Activated naive CD8-positive, alpha-beta T cell treated with anti-CD3 and anti-CD28 coated beads, Interleukin-2, amount 50 U/mL, for 24 hours (primary cell): Measurements from ENCODE around the gene TMEM37.

Experiments used
- ATAC-seq: fragments of 150-1000 bp; cut with Tn5 transposase; one replicate; pipeline ENCODE4 v1.10.0; 2021
- DNase-seq: peaks from one replicate; pipeline ENCODE4 v3.0.0; 2021
- H3K27ac Mint-ChIP-seq: one replicate; pipeline ENCODE4 v1.8.0; 2021; ENCODE audit warnings: mild to moderate bottlenecking, mixed read lengths
- H3K27me3 Mint-ChIP-seq: one replicate; pipeline ENCODE4 v1.8.0; 2021; ENCODE audit warnings: mixed read lengths
- H3K36me3 Mint-ChIP-seq: one replicate; pipeline ENCODE4 v1.8.0; 2021; ENCODE audit warnings: low read depth, mixed read lengths
- H3K4me1 Mint-ChIP-seq: one replicate; pipeline ENCODE4 v1.8.0; 2021; ENCODE audit warnings: mixed read lengths
- H3K4me3 Mint-ChIP-seq: one replicate; pipeline ENCODE4 v1.8.0; 2021; ENCODE audit warnings: mild to moderate bottlenecking, moderate library complexity, mixed read lengths
- H3K9me3 Mint-ChIP-seq: one replicate; pipeline ENCODE4 v1.8.0; 2021; ENCODE audit warnings: mixed read lengths

The TMEM37 gene

GRCh38 chr2:119469131-119469530 lies 37.5 kb downstream of the TMEM37 start:
- H3K9me3 Mint-ChIP-seq, result no peaks in the 10 kb centered on the region
- no peak for DNase-seq
- H3K27ac Mint-ChIP-seq, result no peak overlapping the region
- no peak for ATAC-seq
- H3K27me3 Mint-ChIP-seq, result no peaks in the 10 kb centered on the region
- H3K4me3 Mint-ChIP-seq, result no peak overlapping the region
- H3K36me3 Mint-ChIP-seq, result no peaks in the 10 kb centered on the region
- no peaks in the 10 kb centered on the region for H3K4me1 Mint-ChIP-seq

DNA sequence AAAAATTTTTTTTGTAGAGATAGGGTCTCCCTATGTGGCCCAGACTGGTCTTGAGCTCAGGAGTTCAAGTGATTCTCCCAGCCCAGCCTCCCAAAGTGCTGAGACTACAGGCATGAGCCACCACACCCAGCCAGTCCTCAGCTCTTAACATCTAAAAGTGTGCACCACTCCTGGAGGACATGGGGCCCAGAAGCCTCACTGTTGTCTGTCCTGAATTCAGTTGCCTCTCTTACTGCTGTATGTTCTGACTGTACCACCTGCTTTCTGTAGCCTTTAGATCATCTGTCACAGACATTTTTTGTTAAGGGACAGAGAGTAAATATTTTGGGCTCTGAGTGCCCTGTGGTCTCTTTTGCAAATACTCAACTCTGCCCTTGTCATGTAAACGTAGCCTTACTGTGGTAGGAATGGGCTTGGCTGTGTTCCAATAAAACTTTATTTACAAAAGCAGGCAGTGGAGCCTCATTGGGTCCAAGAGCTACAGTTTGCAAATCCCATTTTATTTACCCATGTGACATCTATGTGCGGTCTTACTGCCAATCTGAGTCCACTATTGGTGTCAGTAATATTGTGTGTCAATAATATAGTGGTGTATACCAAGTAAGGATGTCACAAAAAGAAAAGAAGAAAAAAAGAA lies 38.1 kb downstream of the TMEM37 start:
- ATAC-seq (no peak), DNase-seq (no peak)
- Mint-ChIP-seq H3K9me3 (no peaks in the 10 kb centered on the region), H3K4me3 (no peak overlapping the region), H3K27ac (no peak overlapping the region), H3K27me3 (no peaks in the 10 kb centered on the region), H3K4me1 (no peaks in the 10 kb centered on the region), H3K36me3 (no peaks in the 10 kb centered on the region)

GRCh38 chr2:119472749-119473148 lies 41.1 kb downstream of the TMEM37 start:
- Mint-ChIP-seq H3K4me3 (no peak overlapping the region), H3K9me3 (no peaks in the 10 kb centered on the region), H3K4me1 (no peaks in the 10 kb centered on the region), H3K36me3 (no peaks in the 10 kb centered on the region), H3K27me3 (peaks cover 4% of the 10 kb centered on the region), H3K27ac (no peak overlapping the region)
- no peak for ATAC-seq
- no peak for DNase-seq

DNA sequence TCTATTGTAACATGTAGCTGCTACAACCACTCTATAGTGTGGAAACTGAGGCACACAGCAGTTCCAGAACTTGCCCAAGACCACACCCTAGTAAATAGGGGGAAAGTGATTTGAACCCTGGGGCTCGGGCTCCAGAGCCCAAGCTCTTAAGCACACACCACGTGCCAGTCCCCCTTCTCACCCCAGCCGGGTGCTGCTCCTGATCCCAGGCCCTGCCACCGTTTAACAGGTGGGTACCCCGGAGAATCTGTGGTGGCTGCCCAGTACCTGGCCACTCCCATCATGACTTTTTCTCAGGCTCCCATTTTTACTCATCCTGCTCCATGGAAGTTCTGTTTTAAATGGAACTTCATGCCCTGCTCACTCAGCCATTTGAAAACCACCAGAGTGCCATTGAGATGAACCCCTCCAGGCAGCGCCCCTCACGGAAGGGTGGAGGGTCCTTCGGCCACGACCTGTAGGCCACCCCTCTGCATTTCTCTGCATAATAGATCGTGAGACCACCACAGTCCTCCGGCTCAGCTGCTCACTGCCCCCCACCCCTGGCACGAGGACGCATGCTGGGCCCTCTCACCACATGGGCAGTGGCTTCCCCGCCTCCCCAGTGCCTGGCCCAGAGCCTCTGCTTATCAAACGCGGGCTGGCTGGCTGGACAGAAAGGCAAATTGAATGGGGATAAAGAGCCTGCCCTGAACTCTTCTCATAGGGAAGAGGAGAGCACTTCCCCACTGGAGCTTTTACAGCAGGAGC lies 42.1 kb downstream of the TMEM37 start:
- H3K4me1 Mint-ChIP-seq, result no peaks in the 10 kb centered on the region
- no peak for DNase-seq
- no peak for ATAC-seq
- H3K27ac Mint-ChIP-seq, result no peak overlapping the region
- H3K4me3 Mint-ChIP-seq, result no peak overlapping the region
- no peaks in the 10 kb centered on the region for H3K36me3 Mint-ChIP-seq
- no peaks in the 10 kb centered on the region for H3K9me3 Mint-ChIP-seq
- peaks cover 4% of the 10 kb centered on the region for H3K27me3 Mint-ChIP-seq

DNA sequence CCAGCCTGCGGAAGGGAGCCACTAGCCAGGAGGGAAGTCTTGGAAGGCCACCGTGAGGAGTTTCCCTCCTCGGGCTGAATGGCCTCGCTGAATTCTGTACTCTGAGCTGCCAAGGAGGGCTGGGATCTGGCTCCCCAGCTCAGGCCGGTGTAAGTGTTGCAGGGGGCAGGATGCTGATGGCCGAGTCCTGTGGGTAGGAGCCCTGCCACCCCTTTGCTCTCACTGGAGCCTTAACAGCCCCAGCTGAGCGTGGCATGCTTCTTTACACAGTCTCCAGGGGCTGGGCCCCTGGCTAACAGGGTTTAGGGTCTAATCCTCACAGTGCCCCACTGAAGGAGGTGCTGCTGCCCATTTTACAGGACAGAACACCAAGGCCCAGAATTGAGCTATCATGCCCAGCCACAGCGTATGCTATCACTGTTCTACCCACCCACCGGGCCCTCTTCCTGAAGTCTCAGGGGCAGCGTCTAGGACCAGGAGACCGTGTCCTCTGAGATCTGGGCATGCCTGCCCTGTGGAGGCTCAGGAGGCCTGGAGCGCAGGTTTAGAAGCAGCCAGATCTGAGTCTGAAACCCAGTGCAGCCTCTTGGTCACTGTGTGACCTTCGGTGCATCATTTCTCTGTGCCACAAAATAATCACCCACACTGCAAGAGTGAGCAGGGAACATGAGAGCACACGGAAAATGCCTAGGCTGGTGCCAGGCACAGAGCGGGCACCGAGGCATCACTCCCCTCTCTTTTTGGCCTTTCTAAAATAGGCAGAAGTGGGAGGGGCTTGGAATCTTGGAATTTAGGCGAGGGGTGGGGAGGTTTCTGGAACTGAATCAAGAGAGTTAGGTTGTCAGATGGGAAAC lies 42.9 kb downstream of the TMEM37 start:
- Mint-ChIP-seq H3K27ac (no peak overlapping the region), H3K4me1 (no peaks in the 10 kb centered on the region), H3K27me3 (peaks cover 4% of the 10 kb centered on the region), H3K4me3 (no peak overlapping the region), H3K9me3 (no peaks in the 10 kb centered on the region), H3K36me3 (no peaks in the 10 kb centered on the region)
- ATAC-seq (no peak), DNase-seq (no peak)

- H3K27me3 Mint-ChIP-seq, result peaks cover 4% of the 10 kb centered on the region
- H3K4me1 Mint-ChIP-seq, result no peaks in the 10 kb centered on the region
- H3K27ac Mint-ChIP-seq, result no peak overlapping the region
Observed at GRCh38 chr2:119475225-119475856, 43.7 kb downstream of the TMEM37 start.

GRCh38 chr2:119475857-119476244 lies 44.2 kb downstream of the TMEM37 start:
- Mint-ChIP-seq H3K4me3 (no peak overlapping the region), H3K27me3 (peaks cover 4% of the 10 kb centered on the region), H3K9me3 (no peaks in the 10 kb centered on the region), H3K27ac (no peak overlapping the region), H3K36me3 (no peaks in the 10 kb centered on the region), H3K4me1 (no peaks in the 10 kb centered on the region)
- ATAC-seq (no peak), DNase-seq (no peak)

More at GRCh38 chr2:119475225-119475856, 43.7 kb downstream of the TMEM37 start:
- DNase-seq, result no peak
- peak; percentile 11 for ATAC-seq
- no peak overlapping the region for H3K4me3 Mint-ChIP-seq
- H3K36me3 Mint-ChIP-seq, result no peaks in the 10 kb centered on the region
- H3K9me3 Mint-ChIP-seq, result no peaks in the 10 kb centered on the region

GRCh38 chr2:119476301-119477112 lies 44.9 kb downstream of the TMEM37 start:
- no peaks in the 10 kb centered on the region for H3K9me3 Mint-ChIP-seq
- ATAC-seq (peak; percentile 35), DNase-seq (peak; percentile 36)
- H3K27me3 Mint-ChIP-seq, result peaks cover 4% of the 10 kb centered on the region
- H3K4me3 Mint-ChIP-seq, result no peak overlapping the region
- H3K4me1 Mint-ChIP-seq, result no peaks in the 10 kb centered on the region
- no peaks in the 10 kb centered on the region for H3K36me3 Mint-ChIP-seq
- no peak overlapping the region for H3K27ac Mint-ChIP-seq

DNA sequence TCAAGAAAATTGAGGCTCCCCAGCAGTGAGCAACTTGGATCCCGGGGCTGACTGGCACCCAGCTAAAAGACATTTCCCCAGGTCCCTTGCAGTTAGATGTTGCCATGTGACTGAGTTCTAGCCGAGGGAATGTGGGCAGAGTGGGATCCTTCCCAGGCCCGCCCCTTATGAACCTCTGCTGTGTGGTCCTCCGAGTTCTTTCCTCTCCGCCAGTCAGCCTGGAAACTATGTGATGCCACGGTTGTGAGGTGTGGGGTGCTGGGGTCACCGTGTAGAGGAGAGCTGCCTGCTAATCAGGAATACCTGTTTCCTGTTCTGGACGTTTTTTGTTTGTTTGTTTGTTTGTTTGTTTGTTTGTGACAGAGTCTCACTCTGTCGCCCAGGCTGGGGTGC lies 45.5 kb downstream of the TMEM37 start:
- Mint-ChIP-seq H3K27ac (no peak overlapping the region), H3K36me3 (no peaks in the 10 kb centered on the region), H3K27me3 (peaks cover 4% of the 10 kb centered on the region), H3K4me3 (no peak overlapping the region), H3K9me3 (no peaks in the 10 kb centered on the region), H3K4me1 (no peaks in the 10 kb centered on the region)
- no peak for ATAC-seq
- no peak for DNase-seq

DNA sequence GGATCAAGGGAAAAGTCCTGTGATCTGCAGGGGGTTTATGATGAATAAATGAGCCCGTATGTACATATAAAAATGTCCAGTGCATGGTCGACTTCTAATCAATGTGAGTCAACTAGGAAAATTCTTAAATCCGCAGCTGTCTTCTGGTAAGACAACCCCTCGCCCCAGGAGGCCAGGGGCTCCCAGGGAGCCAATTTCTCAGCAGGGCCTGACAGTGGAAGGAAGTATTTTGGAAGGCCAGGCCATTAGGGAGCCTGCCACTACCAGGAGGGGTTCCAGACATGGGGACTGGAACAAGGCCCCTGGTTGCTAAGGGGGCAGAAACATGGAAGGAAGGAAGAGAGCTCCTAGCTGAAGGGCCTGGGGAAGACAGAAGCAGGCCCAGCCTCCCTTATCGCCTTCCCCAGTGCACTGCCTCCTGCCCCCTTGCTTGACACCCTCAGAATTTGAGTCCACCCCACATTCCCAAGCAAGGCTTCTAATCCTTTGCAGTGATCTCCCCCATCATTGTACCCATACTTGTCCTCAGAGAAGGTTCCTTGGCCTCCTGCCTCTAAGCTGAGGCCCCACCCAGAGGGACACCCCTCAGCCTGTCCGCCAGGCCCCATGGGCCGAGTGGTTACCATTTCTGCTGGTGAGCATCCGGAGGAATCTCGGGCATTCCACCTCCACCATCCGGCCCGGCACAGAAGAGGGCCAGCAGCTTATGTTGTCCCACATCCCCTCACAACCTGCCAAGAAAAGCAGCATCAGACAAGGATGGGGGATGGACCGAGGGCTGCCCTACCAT lies 46.7 kb downstream of the TMEM37 start:
- no peaks in the 10 kb centered on the region for H3K9me3 Mint-ChIP-seq
- no peak overlapping the region for H3K27ac Mint-ChIP-seq
- H3K4me1 Mint-ChIP-seq, result no peaks in the 10 kb centered on the region
- ATAC-seq (no peak), DNase-seq (no peak)
- no peak overlapping the region for H3K4me3 Mint-ChIP-seq
- peaks cover 4% of the 10 kb centered on the region for H3K27me3 Mint-ChIP-seq
- H3K36me3 Mint-ChIP-seq, result no peaks in the 10 kb centered on the region

DNA sequence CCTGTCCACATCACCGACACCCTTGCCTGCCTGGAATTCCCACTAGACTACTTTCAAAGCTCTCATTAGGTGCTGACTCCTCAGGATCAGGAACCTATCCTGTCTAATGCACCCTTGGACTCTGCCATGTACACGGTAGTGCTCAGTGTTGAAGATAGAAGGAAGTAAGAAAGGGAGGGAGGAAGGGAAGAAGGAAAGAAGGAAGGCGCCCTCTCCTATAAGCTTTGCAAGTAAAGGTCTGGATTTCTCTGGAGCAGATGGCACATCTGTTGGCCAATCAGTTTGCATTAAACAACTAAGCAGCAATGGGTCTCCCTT lies 47.3 kb downstream of the TMEM37 start:
- no peak for DNase-seq
- no peak for ATAC-seq
- Mint-ChIP-seq H3K4me3 (no peak overlapping the region), H3K36me3 (no peaks in the 10 kb centered on the region), H3K9me3 (no peaks in the 10 kb centered on the region), H3K4me1 (no peaks in the 10 kb centered on the region), H3K27ac (no peak overlapping the region), H3K27me3 (peaks cover 4% of the 10 kb centered on the region)

GRCh38 chr2:119480184-119480583 lies 48.5 kb downstream of the TMEM37 start:
- Mint-ChIP-seq H3K36me3 (no peaks in the 10 kb centered on the region), H3K4me1 (no peaks in the 10 kb centered on the region), H3K27me3 (peaks cover 4% of the 10 kb centered on the region), H3K9me3 (no peaks in the 10 kb centered on the region), H3K27ac (no peak overlapping the region), H3K4me3 (no peak overlapping the region)
- no peak for ATAC-seq
- no peak for DNase-seq

- ATAC-seq (no peak), DNase-seq (no peak)
- no peak overlapping the region for H3K27ac Mint-ChIP-seq
- no peaks in the 10 kb centered on the region for H3K36me3 Mint-ChIP-seq
- no peaks in the 10 kb centered on the region for H3K9me3 Mint-ChIP-seq
- peaks cover 4% of the 10 kb centered on the region for H3K27me3 Mint-ChIP-seq
- no peak overlapping the region for H3K4me3 Mint-ChIP-seq
- H3K4me1 Mint-ChIP-seq, result no peaks in the 10 kb centered on the region
Observed at GRCh38 chr2:119480718-119481142, 49.1 kb downstream of the TMEM37 start.
